Rectal smooth muscle tissue (tissue), 1 donor: ENCODE measurements around the gene PPP1R9A.

ENCODE experiments used
- H3K27ac ChIP-seq: one replicate; pipeline ENCODE4 v1.7.0; 2013; ENCODE audit warnings: low read depth, low read length, inconsistent platforms
- H3K27me3 ChIP-seq: one replicate; pipeline ENCODE4 v1.7.0; 2013; ENCODE audit warnings: low read length; ENCODE audit not compliant: control insufficient read depth, insufficient read depth
- H3K36me3 ChIP-seq: one replicate; pipeline ENCODE4 v1.7.0; 2013; ENCODE audit warnings: low read length; ENCODE audit not compliant: control insufficient read depth, insufficient read depth
- H3K4me1 ChIP-seq: one replicate; pipeline ENCODE4 v1.7.0; 2013; ENCODE audit warnings: low read length; ENCODE audit not compliant: control insufficient read depth, insufficient read depth
- H3K4me3 ChIP-seq: one replicate; pipeline ENCODE4 v1.7.0; 2013; ENCODE audit warnings: low read length
- H3K9ac ChIP-seq: one replicate; pipeline ENCODE4 v1.7.0; 2013; ENCODE audit warnings: low read length

PPP1R9A gene

GRCh38 chr7:94922457-94922856, 15.1 kb downstream of the PPP1R9A start:
- H3K4me3 ChIP-seq = no peak overlapping the region
- no peaks in the 10 kb centered on the region for H3K36me3 ChIP-seq

GRCh38 chr7:94923412-94923811, 16.0 kb downstream of the PPP1R9A start:
- Histone ChIP-seq H3K4me1 (no peaks in the 10 kb centered on the region), H3K9ac (no peak overlapping the region), H3K27ac (no peak overlapping the region)

More at GRCh38 chr7:94922457-94922856, 15.1 kb downstream of the PPP1R9A start:
- Histone ChIP-seq H3K9ac (no peak overlapping the region), H3K27me3 (no peaks in the 10 kb centered on the region), H3K4me1 (no peaks in the 10 kb centered on the region), H3K27ac (no peak overlapping the region)

GRCh38 chr7:94928168-94928707, 20.8 kb downstream of the PPP1R9A start:
- Histone ChIP-seq H3K27ac (no peak overlapping the region), H3K4me3 (no peak overlapping the region), H3K36me3 (no peaks in the 10 kb centered on the region), H3K4me1 (no peaks in the 10 kb centered on the region), H3K27me3 (no peaks in the 10 kb centered on the region), H3K9ac (no peak overlapping the region)

More at GRCh38 chr7:94923412-94923811, 16.0 kb downstream of the PPP1R9A start:
- Histone ChIP-seq H3K27me3 (no peaks in the 10 kb centered on the region), H3K4me3 (no peak overlapping the region), H3K36me3 (no peaks in the 10 kb centered on the region)

- Histone ChIP-seq H3K4me3 (no peak overlapping the region), H3K4me1 (peaks cover 4% of the 10 kb centered on the region), H3K9ac (no peak overlapping the region), H3K27ac (no peak overlapping the region), H3K36me3 (no peaks in the 10 kb centered on the region), H3K27me3 (no peaks in the 10 kb centered on the region)
These were observed 26.0 kb downstream of the PPP1R9A start for GRCh38 chr7:94933256-94933990.

- Histone ChIP-seq H3K4me1 (peaks cover 4% of the 10 kb centered on the region), H3K27me3 (no peaks in the 10 kb centered on the region), H3K36me3 (no peaks in the 10 kb centered on the region), H3K4me3 (no peak overlapping the region), H3K9ac (no peak overlapping the region), H3K27ac (no peak overlapping the region)
These were observed 32.0 kb downstream of the PPP1R9A start for GRCh38 chr7:94939395-94939794.

- Histone ChIP-seq H3K4me1 (peaks cover 4% of the 10 kb centered on the region), H3K27ac (no peak overlapping the region), H3K27me3 (no peaks in the 10 kb centered on the region), H3K4me3 (no peak overlapping the region), H3K36me3 (no peaks in the 10 kb centered on the region), H3K9ac (no peak overlapping the region)
These were observed 32.8 kb downstream of the PPP1R9A start for GRCh38 chr7:94940241-94940640.

GRCh38 chr7:94941844-94942632, 34.6 kb downstream of the PPP1R9A start:
- no peak overlapping the region for H3K9ac ChIP-seq
- no peaks in the 10 kb centered on the region for H3K36me3 ChIP-seq
- no peak overlapping the region for H3K4me3 ChIP-seq
- H3K27ac ChIP-seq = no peak overlapping the region
- no peaks in the 10 kb centered on the region for H3K27me3 ChIP-seq
- no peaks in the 10 kb centered on the region for H3K4me1 ChIP-seq

GRCh38 chr7:94943134-94943533, 35.7 kb downstream of the PPP1R9A start:
- no peaks in the 10 kb centered on the region for H3K27me3 ChIP-seq
- no peaks in the 10 kb centered on the region for H3K36me3 ChIP-seq
- H3K4me3 ChIP-seq = no peak overlapping the region
- H3K27ac ChIP-seq = no peak overlapping the region
- no peaks in the 10 kb centered on the region for H3K4me1 ChIP-seq
- no peak overlapping the region for H3K9ac ChIP-seq

GRCh38 chr7:94949532-94949931, 42.1 kb downstream of the PPP1R9A start:
- Histone ChIP-seq H3K4me1 (no peaks in the 10 kb centered on the region), H3K27me3 (no peaks in the 10 kb centered on the region), H3K36me3 (no peaks in the 10 kb centered on the region), H3K4me3 (no peak overlapping the region), H3K9ac (no peak overlapping the region), H3K27ac (no peak overlapping the region)

- H3K9ac ChIP-seq = no peak overlapping the region
- no peak overlapping the region for H3K27ac ChIP-seq
- no peak overlapping the region for H3K4me3 ChIP-seq
- H3K36me3 ChIP-seq = no peaks in the 10 kb centered on the region
- no peaks in the 10 kb centered on the region for H3K4me1 ChIP-seq
- H3K27me3 ChIP-seq = no peaks in the 10 kb centered on the region
These were observed 48.4 kb downstream of the PPP1R9A start for GRCh38 chr7:94955807-94956206.

- Histone ChIP-seq H3K4me3 (no peak overlapping the region), H3K9ac (no peak overlapping the region), H3K27me3 (no peaks in the 10 kb centered on the region), H3K36me3 (no peaks in the 10 kb centered on the region), H3K27ac (no peak overlapping the region), H3K4me1 (no peaks in the 10 kb centered on the region)
These were observed 49.7 kb downstream of the PPP1R9A start for GRCh38 chr7:94957061-94957460.

- Histone ChIP-seq H3K36me3 (no peaks in the 10 kb centered on the region), H3K4me1 (no peaks in the 10 kb centered on the region), H3K9ac (no peak overlapping the region), H3K27ac (no peak overlapping the region), H3K4me3 (no peak overlapping the region), H3K27me3 (no peaks in the 10 kb centered on the region)
These were observed 55.3 kb downstream of the PPP1R9A start for GRCh38 chr7:94962661-94963060.
